Adrenal gland (tissue), 5 donors: Measurements from ENCODE around the gene BMPR1B.

Experiments
- POLR2A ChIP-seq, 2 donors: fragments of 450-650 bp; IDR thresholded peaks; one replicate each; pipeline ENCODE4 v1.6.1; 2017; ENCODE audit warnings: antibody characterized with exemption in 2 of 2, mild to moderate bottlenecking in 2 of 2, moderate library complexity in 1 of 2
- TF ChIP-seq, protein P1 (sequence below), 6 experiments: fragments of 450-650 bp in 4 of 6; fragments of 200-600 bp in 2 of 6; sonication (generic) in 1 of 6; IDR thresholded peaks; 1 replicate in 5 of 6; 2 replicates in 1 of 6; pipeline versions ENCODE4 v1.5.1 to v1.8.0; 2016 to 2021; ENCODE audit warnings: antibody characterized with exemption in 6 of 6, mild to moderate bottlenecking in 2 of 6, moderate library complexity in 1 of 6
- donor health status: DM: no; HTN: no; CAD: no.

DNA sequence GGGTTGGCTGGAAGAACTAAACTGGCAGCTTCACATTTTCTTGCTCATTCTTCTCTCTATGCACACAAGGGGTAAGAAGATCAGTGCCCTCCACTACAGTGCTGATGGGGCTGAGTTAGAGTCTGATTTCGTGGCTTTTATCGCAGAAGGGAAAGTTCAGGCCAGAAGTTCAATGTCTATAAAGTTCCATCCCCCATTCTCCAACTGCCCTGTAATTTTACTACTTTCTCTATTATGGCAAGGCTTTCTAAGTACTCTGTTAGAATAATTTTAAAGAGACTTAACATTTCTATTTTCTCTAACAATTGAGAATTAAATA lies 293.9 kb downstream of the BMPR1B start:
- TF ChIP-seq POLR2A (IDR thresholded peaks at IDR 0.05), result no peak
- TF ChIP-seq, protein P1, sequence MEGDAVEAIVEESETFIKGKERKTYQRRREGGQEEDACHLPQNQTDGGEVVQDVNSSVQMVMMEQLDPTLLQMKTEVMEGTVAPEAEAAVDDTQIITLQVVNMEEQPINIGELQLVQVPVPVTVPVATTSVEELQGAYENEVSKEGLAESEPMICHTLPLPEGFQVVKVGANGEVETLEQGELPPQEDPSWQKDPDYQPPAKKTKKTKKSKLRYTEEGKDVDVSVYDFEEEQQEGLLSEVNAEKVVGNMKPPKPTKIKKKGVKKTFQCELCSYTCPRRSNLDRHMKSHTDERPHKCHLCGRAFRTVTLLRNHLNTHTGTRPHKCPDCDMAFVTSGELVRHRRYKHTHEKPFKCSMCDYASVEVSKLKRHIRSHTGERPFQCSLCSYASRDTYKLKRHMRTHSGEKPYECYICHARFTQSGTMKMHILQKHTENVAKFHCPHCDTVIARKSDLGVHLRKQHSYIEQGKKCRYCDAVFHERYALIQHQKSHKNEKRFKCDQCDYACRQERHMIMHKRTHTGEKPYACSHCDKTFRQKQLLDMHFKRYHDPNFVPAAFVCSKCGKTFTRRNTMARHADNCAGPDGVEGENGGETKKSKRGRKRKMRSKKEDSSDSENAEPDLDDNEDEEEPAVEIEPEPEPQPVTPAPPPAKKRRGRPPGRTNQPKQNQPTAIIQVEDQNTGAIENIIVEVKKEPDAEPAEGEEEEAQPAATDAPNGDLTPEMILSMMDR (IDR thresholded peaks at IDR 0.05), result no peak
